GM20000 (cell line): ENCODE results near the gene ANKS1B.

Experiments used
- DNase-seq: peaks from one replicate; pipeline ENCODE4 v3.0.0; 2012; ENCODE audit warnings: low spot score
- TF ChIP-seq, protein P1 (sequence below): IDR thresholded peaks from 2 replicates; pipeline ENCODE4 v1.5.1; 2012; ENCODE audit warnings: mild to moderate bottlenecking, control low read depth; ENCODE audit errors: extremely low read depth, missing control alignments

ANKS1B gene

DNA sequence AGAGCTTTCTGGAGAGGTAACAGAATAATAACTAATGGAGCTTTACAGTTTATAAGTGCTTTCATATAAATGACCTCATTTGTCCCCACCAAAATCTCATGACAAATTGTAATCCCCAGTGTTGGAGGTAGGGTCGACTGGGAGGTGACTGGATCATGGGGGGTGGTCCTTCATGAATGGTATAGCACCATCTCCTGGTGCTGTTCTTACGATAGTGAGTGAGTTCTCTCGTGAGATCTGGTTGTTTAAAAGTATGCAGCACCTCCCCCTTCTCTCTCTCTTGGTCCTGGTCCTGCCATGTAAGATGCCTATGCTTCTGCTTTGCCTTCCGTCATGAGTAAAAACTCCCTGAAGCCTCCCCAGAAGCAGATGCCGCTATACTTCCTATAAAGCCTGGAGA is 760.5 kb downstream of the ANKS1B start:
- DNase-seq = no peak

DNA sequence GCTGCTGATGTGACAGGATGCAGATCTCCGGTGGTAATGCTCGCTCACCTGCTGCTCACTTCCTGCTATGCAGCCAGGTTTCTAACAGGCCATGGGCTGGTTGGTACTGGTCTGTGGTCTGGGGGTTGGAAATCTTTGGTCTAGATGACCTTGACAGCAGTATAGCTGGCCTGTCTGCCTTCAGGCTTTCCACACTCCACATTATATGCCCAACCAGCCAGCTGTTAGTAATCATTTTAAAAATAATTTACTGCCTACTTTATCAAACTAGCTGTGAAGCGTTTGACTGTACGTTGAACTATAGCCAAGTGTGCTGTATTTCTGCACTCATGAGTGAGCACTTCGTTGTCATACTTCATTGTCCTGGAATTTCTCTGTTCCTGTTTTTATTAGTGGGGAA is 761.2 kb downstream of the ANKS1B start:
- TF ChIP-seq, protein P1, sequence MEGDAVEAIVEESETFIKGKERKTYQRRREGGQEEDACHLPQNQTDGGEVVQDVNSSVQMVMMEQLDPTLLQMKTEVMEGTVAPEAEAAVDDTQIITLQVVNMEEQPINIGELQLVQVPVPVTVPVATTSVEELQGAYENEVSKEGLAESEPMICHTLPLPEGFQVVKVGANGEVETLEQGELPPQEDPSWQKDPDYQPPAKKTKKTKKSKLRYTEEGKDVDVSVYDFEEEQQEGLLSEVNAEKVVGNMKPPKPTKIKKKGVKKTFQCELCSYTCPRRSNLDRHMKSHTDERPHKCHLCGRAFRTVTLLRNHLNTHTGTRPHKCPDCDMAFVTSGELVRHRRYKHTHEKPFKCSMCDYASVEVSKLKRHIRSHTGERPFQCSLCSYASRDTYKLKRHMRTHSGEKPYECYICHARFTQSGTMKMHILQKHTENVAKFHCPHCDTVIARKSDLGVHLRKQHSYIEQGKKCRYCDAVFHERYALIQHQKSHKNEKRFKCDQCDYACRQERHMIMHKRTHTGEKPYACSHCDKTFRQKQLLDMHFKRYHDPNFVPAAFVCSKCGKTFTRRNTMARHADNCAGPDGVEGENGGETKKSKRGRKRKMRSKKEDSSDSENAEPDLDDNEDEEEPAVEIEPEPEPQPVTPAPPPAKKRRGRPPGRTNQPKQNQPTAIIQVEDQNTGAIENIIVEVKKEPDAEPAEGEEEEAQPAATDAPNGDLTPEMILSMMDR = no peak
- no peak for DNase-seq

More for the DNA sequence above, 760.5 kb downstream of the ANKS1B start:
- TF ChIP-seq, protein P1 = no peak

DNA sequence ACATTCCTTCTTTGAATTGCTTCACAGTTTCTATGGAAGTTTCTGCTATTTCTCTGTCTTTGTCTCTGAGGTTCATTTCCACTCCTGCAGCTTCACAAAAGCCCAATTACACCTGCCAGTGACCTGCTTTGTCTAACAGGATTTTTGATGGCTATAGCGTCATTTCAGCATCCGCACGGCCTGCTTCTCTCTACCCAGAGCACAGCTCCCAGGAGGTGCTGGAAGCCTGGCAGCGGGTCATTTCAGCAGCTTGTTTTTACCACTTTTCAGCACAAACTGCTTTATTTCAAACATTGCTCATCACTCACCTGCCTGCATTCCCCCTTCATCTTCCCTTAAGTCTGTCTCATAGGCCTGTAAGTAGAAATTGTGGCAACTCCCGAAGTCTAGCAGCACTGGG is 771.7 kb downstream of the ANKS1B start:
- DNase-seq = no peak
- TF ChIP-seq, protein P1 = no peak

DNA sequence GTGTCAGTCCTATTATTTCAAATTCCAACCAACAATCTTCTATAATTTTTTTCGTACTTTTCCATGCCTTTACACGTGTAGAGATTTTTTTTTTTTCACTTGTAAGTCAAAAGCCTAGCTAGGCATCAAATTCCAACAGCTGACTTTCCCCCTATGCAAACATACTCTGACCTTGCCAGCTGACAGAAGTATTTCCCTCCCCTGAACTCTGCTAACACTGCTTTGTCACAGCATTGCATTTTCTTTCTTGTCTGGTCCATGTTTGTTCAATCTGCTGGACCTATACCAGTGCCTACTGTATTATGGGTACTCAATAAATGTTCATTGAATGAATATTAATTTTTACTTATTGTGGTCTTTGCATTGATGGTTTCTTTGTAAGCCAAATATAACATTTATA is 772.5 kb downstream of the ANKS1B start:
- TF ChIP-seq, protein P1 = no peak
- no peak for DNase-seq

DNA sequence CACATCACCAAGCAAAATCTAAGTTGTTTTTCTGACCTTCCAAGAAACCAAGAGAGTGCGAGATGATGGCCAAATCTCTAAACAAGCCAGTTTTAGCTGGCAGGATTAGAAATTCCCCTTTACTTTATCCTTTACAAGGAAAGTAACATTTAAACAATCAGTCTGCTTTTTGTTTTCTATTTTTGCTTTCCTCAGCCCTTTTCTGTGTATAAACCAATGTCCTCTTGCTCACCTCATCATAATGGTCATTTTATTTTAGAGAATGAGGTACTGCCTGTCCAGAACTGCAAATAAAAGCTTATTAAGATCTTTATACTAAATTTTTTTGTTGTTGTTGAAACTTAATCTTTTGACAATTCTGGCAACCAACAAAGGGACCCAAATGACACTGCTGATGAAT is 779.6 kb downstream of the ANKS1B start:
- TF ChIP-seq, protein P1 = no peak
- no peak for DNase-seq

DNA sequence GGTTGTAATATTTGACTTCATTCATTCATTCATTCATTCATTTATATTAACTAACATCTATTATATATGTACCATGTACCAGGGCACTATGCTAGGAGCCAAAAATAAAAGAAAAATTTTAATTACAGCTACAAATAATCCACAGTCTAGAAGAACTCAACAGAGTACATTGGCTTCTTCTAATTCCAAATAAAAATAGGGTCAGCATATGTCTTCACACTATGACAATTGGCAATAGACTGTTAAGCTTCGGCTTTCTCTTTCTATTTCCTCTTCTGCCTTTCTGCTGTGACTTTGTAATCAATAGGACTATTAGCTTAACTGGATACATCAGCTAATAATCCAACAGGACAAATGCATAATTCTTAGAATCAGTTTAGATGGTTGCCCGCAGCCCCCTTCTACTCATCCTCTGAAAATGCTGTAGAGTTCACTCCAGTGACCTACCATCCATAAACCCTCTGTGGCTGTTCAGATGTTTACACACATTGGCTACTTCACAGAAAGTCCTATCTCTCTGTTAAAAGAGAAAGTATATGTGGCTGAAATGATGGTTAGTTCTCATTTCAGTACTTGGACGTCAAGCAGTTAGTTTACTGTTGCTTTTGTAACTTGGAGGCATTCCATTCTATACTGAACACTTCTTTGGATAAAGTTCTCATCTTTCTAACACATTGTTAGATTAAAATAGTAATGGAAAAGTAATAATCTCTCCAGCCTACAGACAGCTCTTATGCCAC is 782.7 kb downstream of the ANKS1B start:
- TF ChIP-seq, protein P1 = no peak
- no peak for DNase-seq

DNA sequence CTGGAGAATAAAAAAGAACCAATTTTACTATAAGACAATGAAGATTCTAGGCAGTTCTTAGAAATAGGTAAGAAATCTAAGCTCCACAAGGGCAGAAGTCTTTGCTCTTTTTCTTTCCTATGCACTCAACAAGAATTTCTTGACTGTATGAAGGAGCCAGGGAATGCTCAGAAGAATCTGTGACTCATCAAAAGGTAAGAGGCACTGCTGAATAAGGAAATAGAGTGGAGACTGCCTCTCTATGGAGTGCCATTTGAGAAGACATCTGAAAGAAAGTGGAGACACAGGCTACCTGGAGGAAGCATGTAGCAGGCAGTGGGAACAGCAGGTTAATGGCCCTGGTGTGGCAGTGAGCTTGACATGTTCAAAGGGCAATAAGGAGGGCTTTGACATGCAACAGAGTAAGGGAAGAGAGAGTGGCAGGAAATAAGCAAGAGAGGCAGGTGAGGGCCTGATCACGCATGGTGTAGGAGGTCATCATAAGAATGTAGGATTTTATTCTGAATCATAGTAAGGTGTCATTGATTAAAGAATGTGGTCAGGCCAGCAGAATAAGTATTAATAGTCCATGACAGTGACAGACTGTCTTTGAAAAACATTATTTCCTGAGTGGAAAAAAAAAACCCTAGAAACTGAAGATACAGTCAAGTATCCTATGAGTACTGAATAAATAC is 783.9 kb downstream of the ANKS1B start:
- TF ChIP-seq, protein P1 = no peak

More for the DNA sequence above, 783.9 kb downstream of the ANKS1B start:
- no peak for DNase-seq
